IMR-90 (cell line): Measurements from ENCODE around the gene RPL35. TPM values are rescaled to one million over a fixed set of nuclear protein-coding genes. Genes with fewer than 3 reads are reported as not detected.
A peak's percentile ranks its signal among the peaks of the same experiment; 100 is the strongest.

Experiments used
- ATAC-seq: fragments of 200-7000 bp; cut with Tn5 transposase; 2 replicates; pipeline ENCODE4 v1.9.1; 2020; ENCODE audit warnings: low read depth, mild to moderate bottlenecking, moderate library complexity
- BruUV-seq: library from RNA; stranded (reverse); fragments of 400-500 nt; replicated peaks from 2 replicates; lab custom pipeline; 2021; lab: Mats Ljungman, UMichigan
- CTCF ChIA-PET: fragments of 300-600 bp; formaldehyde crosslinking; extraction: SDS; loops from one replicate; lab custom pipeline; 2021; ENCODE audit warnings: antibody characterized with exemption; lab: Yijun Ruan, JAX
- POLR2A ChIA-PET: fragments of 300-600 bp; sonication (Branson Sonifier 250); formaldehyde crosslinking; loops from one replicate; lab custom pipeline; 2022; ENCODE audit warnings: antibody characterized with exemption; ENCODE audit not compliant: unreplicated experiment; lab: Charles Lee
- DNase-seq: peaks from one replicate; pipeline ENCODE4 v3.0.0; 2013
- H2AFZ ChIP-seq: replicated peaks from 2 replicates; pipeline ENCODE3; 2013; ENCODE audit warnings: low read length, mild to moderate bottlenecking; ENCODE audit not compliant: poor library complexity
- H2AK5ac ChIP-seq: 2 replicates; pipeline ENCODE4 v1.6.1; 2013; ENCODE audit warnings: low read depth, low read length, inconsistent platforms
- H2AK9ac ChIP-seq: replicated peaks from 2 replicates; pipeline ENCODE3; 2013; ENCODE audit warnings: mild to moderate bottlenecking, low read depth, low read length, moderate library complexity; ENCODE audit not compliant: poor library complexity
- H2BK120ac ChIP-seq: 2 replicates; pipeline ENCODE4 v1.6.1; 2013; ENCODE audit warnings: low read depth, low read length, inconsistent platforms
- H2BK15ac ChIP-seq: 3 replicates; pipeline ENCODE4 v1.6.1; 2013; ENCODE audit warnings: low read depth, low read length, inconsistent platforms
- H2BK20ac ChIP-seq: 2 replicates; pipeline ENCODE4 v1.6.1; 2013; ENCODE audit warnings: low read depth, mild to moderate bottlenecking, inconsistent platforms, low read length, moderate library complexity
- H2BK5ac ChIP-seq: 2 replicates; pipeline ENCODE4 v1.6.1; 2013; ENCODE audit warnings: mild to moderate bottlenecking, low read depth, low read length, inconsistent platforms; ENCODE audit not compliant: poor library complexity, severe bottlenecking
- H3K14ac ChIP-seq: replicated peaks from 2 replicates; pipeline ENCODE4 v1.6.1; 2013; ENCODE audit warnings: low read depth, low read length, inconsistent platforms
- H3K18ac ChIP-seq: 2 replicates; pipeline ENCODE4 v1.6.1; 2013; ENCODE audit warnings: low read depth, low read length, control low read depth
- H3K23ac ChIP-seq: 2 replicates; pipeline ENCODE4 v1.6.1; 2013; ENCODE audit warnings: low read depth, low read length, inconsistent platforms
- H3K27ac ChIP-seq: 2 replicates; pipeline ENCODE4 v1.5.1; 2013; ENCODE audit warnings: mild to moderate bottlenecking, control low read depth, low read length; ENCODE audit not compliant: insufficient read depth
- H3K27me3 ChIP-seq: 2 replicates; pipeline ENCODE4 v1.6.1; 2013; ENCODE audit warnings: low read length; ENCODE audit not compliant: control insufficient read depth, insufficient read depth
- H3K36me3 ChIP-seq: 2 replicates; pipeline ENCODE4 v1.6.1; 2013; ENCODE audit warnings: low read length, mixed read lengths; ENCODE audit not compliant: control insufficient read depth, insufficient read depth
- H3K4ac ChIP-seq: 2 replicates; pipeline ENCODE4 v1.6.1; 2013; ENCODE audit warnings: low read depth, low read length, inconsistent platforms
- H3K4me1 ChIP-seq: 2 replicates; pipeline ENCODE4 v1.6.1; 2013; ENCODE audit warnings: low read length, mixed read lengths; ENCODE audit not compliant: control insufficient read depth, insufficient read depth
- H3K4me2 ChIP-seq: 2 replicates; pipeline ENCODE4 v1.6.1; 2013; ENCODE audit warnings: low read depth, mild to moderate bottlenecking, control low read depth, low read length, moderate library complexity
- H3K4me3 ChIP-seq: 2 replicates; pipeline ENCODE4 v1.5.1; 2013; ENCODE audit warnings: low read depth, mild to moderate bottlenecking, control low read depth, low read length, moderate library complexity; ENCODE audit not compliant: insufficient read depth
- H3K56ac ChIP-seq: 2 replicates; pipeline ENCODE4 v1.6.1; 2013; ENCODE audit warnings: low read length, inconsistent platforms; ENCODE audit not compliant: insufficient read depth; ENCODE audit errors: extremely low read depth
- H3K79me1 ChIP-seq, 2 experiments: 2 replicates each; pipeline ENCODE4 v1.6.1; 2013; ENCODE audit warnings: low read length in 2 of 2, inconsistent platforms in 1 of 2, low read depth in 1 of 2
- H3K9ac ChIP-seq: 2 replicates; pipeline ENCODE4 v1.6.1; 2013; ENCODE audit warnings: low read depth, low read length, control low read depth
- H3K9me1 ChIP-seq: 2 replicates; pipeline ENCODE4 v1.6.1; 2013; ENCODE audit warnings: low read length, inconsistent platforms; ENCODE audit not compliant: insufficient read depth
- H3K9me3 ChIP-seq: 2 replicates; pipeline ENCODE4 v1.6.1; 2013; ENCODE audit warnings: low read length; ENCODE audit not compliant: control insufficient read depth, insufficient read depth
- H4K20me1 ChIP-seq: 2 replicates; pipeline ENCODE4 v1.6.1; 2013; ENCODE audit warnings: low read length, inconsistent platforms; ENCODE audit not compliant: insufficient read depth
- H4K5ac ChIP-seq: 2 replicates; pipeline ENCODE4 v1.6.1; 2013; ENCODE audit warnings: mild to moderate bottlenecking, low read depth, low read length, control low read depth
- H4K8ac ChIP-seq, 2 experiments: 2 replicates each; pipeline ENCODE4 v1.6.1; 2013; ENCODE audit warnings: low read depth in 2 of 2, low read length in 2 of 2, control low read depth in 1 of 2, inconsistent platforms in 1 of 2
- H4K91ac ChIP-seq: 2 replicates; pipeline ENCODE4 v1.6.1; 2013; ENCODE audit warnings: low read depth, low read length, inconsistent platforms; ENCODE audit not compliant: insufficient read depth
- CEBPB ChIP-seq: IDR thresholded peaks from 2 replicates; pipeline ENCODE4 v1.6.1; 2012; ENCODE audit warnings: low read depth, low read length, improper control_type of control experiment
- CHD1 ChIP-seq: IDR thresholded peaks from 2 replicates; pipeline ENCODE4 v1.6.1; 2012; ENCODE audit warnings: low read depth, low read length, improper control_type of control experiment
- MAZ ChIP-seq: IDR thresholded peaks from 2 replicates; pipeline ENCODE4 v1.6.1; 2012; ENCODE audit warnings: low read depth, mild to moderate bottlenecking, low read length, improper control_type of control experiment, moderate library complexity, borderline replicate concordance
- WGBS, 2 experiments: methylation state at CpG; one replicate each; pipeline versions ENCODE4 v1.1.5 to v1.1.7; 2013; ENCODE audit warnings: missing lambda C conversion rate in 2 of 2; ENCODE audit not compliant: insufficient read length in 1 of 2; ENCODE audit errors: extremely low coverage in 2 of 2; 5-methylcytosine and 5-hydroxymethylcytosine counted together
- dilution Hi-C: fragments of 300-500 bp; cut with HindIII; formaldehyde crosslinking; loops from one replicate; pipeline ENCODE4 v1.14.3; 2018; ENCODE audit warnings: low sequenced_read_pairs; ENCODE audit not compliant: unreplicated experiment
- in situ Hi-C: fragments of 300-500 bp; cut with MboI; formaldehyde crosslinking; loops from 3 replicates; pipeline ENCODE4 v1.14.3; 2019; ENCODE audit warnings: low sequenced_read_pairs, inconsistent platforms, mixed read lengths
- intact Hi-C: fragments of 100-400 bp; cut with micrococcal nuclease; formaldehyde crosslinking; loops from 2 replicates; pipeline ENCODE4 v1.10.0; 2022
- polyA plus RNA-seq, 3 experiments: library from polyadenylated mRNA; depleted of rRNA; stranded (reverse); fragments of >200 nt; gene quantifications; 2 replicates each; pipeline ENCODE4 v1.2.3, GENCODE V29; 2012; ENCODE audit warnings: low replicate concordance in 1 of 3
- total RNA-seq: library from RNA; depleted of rRNA; stranded (reverse); fragments of >200 nt; gene quantifications from 2 replicates; pipeline ENCODE4 v1.2.3, GENCODE V29; 2012

RPL35 gene
- total and polyA plus RNA-seq, 2 of the 4 experiments (the other 2 are of a cell fraction): 881 to 1,650 TPM

DNA sequence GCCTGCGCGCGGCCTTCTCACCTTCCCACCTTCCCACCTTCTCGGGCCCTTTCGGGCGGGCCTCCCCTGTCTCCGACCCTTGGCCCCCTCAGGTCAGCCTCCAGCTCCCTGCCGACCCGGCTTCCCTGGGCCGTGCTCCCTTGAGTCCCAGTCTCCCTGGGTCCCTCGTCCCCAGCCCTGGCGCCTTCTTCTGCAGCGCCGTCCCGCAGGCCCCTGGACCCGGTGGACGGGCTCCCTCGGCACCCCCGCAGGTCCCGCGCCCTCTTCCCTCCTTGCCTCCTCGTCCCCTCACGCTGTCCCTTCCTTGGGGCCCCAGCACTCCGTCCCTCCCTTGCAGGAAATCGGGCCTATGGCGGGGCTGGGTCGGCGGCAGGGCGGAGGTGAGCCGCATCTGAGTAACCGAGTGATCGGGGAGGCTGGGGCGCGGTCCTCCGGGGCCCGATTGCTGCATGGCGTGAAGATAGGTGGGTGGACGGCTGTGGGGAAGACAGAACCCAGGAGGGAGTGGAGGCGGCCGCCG is 7.8 kb upstream of the RPL35 start:
- 0% methylated on average over 7 of the region's 41 CpGs; no CpG with 5 or more reads in 1 of the 2 experiments for WGBS, 2 experiments
- TF ChIP-seq CEBPB (no peak), MAZ (0 out of 2 replicates have a peak, but pooled peaks have one; percentile 22), CHD1 (0 out of 2 replicates have a peak, but pooled peaks have one; percentile 6)
- peak overlapping the region; percentile 88 for H2AFZ ChIP-seq

More for the DNA sequence above, 7.8 kb upstream of the RPL35 start:
- peak overlapping the region; percentile 98 for H3K9ac ChIP-seq
- no peak overlapping the region; the same call in 1 of the 2 replicates for H2BK120ac ChIP-seq
- no peak overlapping the region for H2BK20ac ChIP-seq
- no TSS peak for BruUV-seq
- CTCF ChIA-PET: no interaction called here
- H4K91ac ChIP-seq: peak overlapping the region; percentile 55; the same call in 1 of the 2 replicates
- peak overlapping the region; percentile 98 for H3K4me2 ChIP-seq
- peaks cover 16% of the 10 kb centered on the region; the same call in 1 of the 2 replicates for H3K9me1 ChIP-seq
- H3K23ac ChIP-seq: peak overlapping the region; percentile 96
- peak overlapping the region; percentile 73 to 90; a peak in 3 of 4 replicates for H4K8ac ChIP-seq
- no peaks in the 10 kb centered on the region for H3K9me3 ChIP-seq
- H3K4me1 ChIP-seq: peaks cover 22% of the 10 kb centered on the region
- dilution Hi-C loops: no loop called here
- POLR2A ChIA-PET: no interaction called here
- peaks cover 20% of the 10 kb centered on the region for H3K36me3 ChIP-seq
- peak overlapping the region; percentile 86 for H3K4ac ChIP-seq
- H3K4me3 ChIP-seq: peak overlapping the region; percentile 69
- ATAC-seq: peak; percentile 22
- H3K79me1 ChIP-seq: peaks cover 10 to 64% of the 10 kb centered on the region in 2 experiments; a peak in 3 of 4 replicates
- peak overlapping the region; percentile 94 for H3K27ac ChIP-seq
- peak overlapping the region; percentile 86 for H2BK5ac ChIP-seq
- 0 out of 3 replicates have a peak overlapping the region, but pooled peaks have one; percentile 61 for H2BK15ac ChIP-seq
- in situ Hi-C loops: loop anchor here (10.0 kb wide), 1 partner anchor 275 kb away; the partner anchor contains the start of gene SCAI
- H3K56ac ChIP-seq: peak overlapping the region; percentile 94
- peak overlapping the region; percentile 10 for H4K5ac ChIP-seq
- intact Hi-C loops: loop anchor here (5.0 kb wide), 1 partner anchor 503 kb away; no protein-coding TSS in a partner anchor
- H2AK5ac ChIP-seq: peak overlapping the region; percentile 96
- peak overlapping the region; percentile 97 for H2AK9ac ChIP-seq
- peaks cover 41% of the 10 kb centered on the region for H4K20me1 ChIP-seq
- H3K14ac ChIP-seq: peak overlapping the region; percentile 90
- DNase-seq: no peak
- H3K27me3 ChIP-seq: no peaks in the 10 kb centered on the region
- H3K18ac ChIP-seq: peak overlapping the region; percentile 17
